A549 treated with AZD9567 at 1 μM for 4 hours (cell line): ENCODE data around the gene SYT15. TPM values are rescaled to one million over a fixed set of nuclear protein-coding genes. Genes with fewer than 3 reads are reported as not detected.

Experiments
- total RNA-seq: library from RNA; stranded (reverse); fragments of 200-300 nt; extraction: Qiagen RNA extraction; gene quantifications from 5 replicates; pipeline ENCODE4 v1.2.3, GENCODE V29; 2022; ENCODE audit not compliant: insufficient read depth

SYT15 gene
- 1.9 to 3.0 TPM (median 2.3 TPM) in 5 replicates for total RNA-seq

GRCh38 chr10:46578474-46579178, at the start of gene SYT15:
SYT15 (plus strand) TSS chr10:46579128; CDS start chr10:46579169, 41 bp downstream.

DNA sequence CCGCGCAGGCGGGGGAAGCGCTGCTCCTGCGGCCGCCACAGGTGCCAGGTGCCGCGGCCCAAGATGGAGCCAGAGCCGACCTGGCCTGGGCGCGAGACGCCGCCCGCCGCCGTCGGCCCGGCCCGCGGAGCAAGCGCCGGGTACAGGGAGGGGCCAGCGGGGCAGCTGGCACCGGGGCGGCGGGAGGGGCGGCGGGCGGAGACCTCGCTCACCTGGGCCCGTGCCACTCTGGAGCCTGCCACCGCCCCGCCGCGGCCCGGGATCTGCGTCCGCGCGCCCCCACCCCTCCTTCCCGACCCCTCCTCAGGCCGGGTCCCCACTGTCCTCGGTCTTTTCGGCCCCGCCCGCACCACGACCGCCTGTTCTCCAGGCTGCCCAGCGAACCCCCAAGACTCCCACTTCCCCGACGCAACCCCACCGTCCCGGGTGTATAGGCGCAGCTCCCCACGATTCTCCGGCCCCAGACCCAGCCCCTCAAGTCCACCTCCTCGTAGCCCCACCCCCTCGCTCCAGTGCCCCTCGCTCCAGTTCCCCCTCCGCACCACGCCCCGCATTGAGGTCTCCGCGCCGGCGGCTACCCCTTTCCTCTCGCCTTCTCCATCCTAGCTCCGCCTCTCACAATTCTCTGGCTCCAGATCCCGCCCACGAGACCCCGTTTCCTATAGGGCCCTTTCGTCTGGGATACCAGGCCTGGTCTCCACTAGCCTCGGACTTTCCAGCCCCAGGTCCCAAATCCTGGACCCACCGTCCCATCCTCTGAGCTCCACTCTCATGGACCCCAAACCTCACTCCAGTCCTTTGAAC, 22.2 kb upstream of the SYT15 start, which contains the start of gene GPRIN2:
Gene GPRIN2 (minus strand): TSS at position 144 of the 804 bp plus-strand sequence. CDS start 5,922 bp downstream, outside the sequence.

Other genes with a start within 250 kb of the SYT15 start
- gene ANXA8L1, start 203.4 kb upstream of the SYT15 start, total RNA-seq: 83.7 to 117 TPM (median 95.3 TPM) in 5 replicates
- 30.2 to 48.2 TPM (median 37.4 TPM) in 5 replicates for gene NPY4R, start 113.2 kb upstream of the SYT15 start, total RNA-seq
- 18.1 to 39.9 TPM (median 36.0 TPM) in 5 replicates for gene GPRIN2, start 22.5 kb upstream of the SYT15 start, total RNA-seq